ENCODE results near the gene TMEM150C. TPM values are rescaled to one million over a fixed set of nuclear protein-coding genes. Genes with fewer than 3 reads are reported as not detected.

Gene TMEM150C
- total and polyA plus RNA-seq, 2 of the 8 experiments (the other 6 are each of a cell fraction or from before 2014, with no cell fraction given), result 1.5 to 1.7 TPM

- no peaks in the 10 kb centered on the region for H3K27me3 ChIP-seq (replicated peaks in 1 of 4; ENCODE audit: control insufficient read depth in 3 of 4, extremely low read depth in 1 of 4, insufficient read depth in 3 of 4, low read length in 3 of 4)
- H3K23ac ChIP-seq (ENCODE audit: insufficient read length), result no peak overlapping the region
- H4K20me1 ChIP-seq (replicated peaks in 1 of 2; ENCODE audit: control insufficient read depth in 1 of 2, insufficient read depth in 2 of 2, low read length in 2 of 2), result no peaks in the 10 kb centered on the region
- DNase-seq (ENCODE audit: low read depth in 1 of 2, low spot score in 2 of 2), result no peak
- TF ChIP-seq TBP (IDR thresholded peaks at IDR 0.05; ENCODE audit: low read depth, low read length), result no peak
- TF ChIP-seq MAX (IDR thresholded peaks at IDR 0.05), result no peak
- TF ChIP-seq RXRA (IDR thresholded peaks at IDR 0.05; ENCODE audit: insufficient read depth, low read depth, low read length), result no peak
- TF ChIP-seq CHD2 (IDR thresholded peaks at IDR 0.05; ENCODE audit: low read length), result no peak
- H3K23me2 ChIP-seq (ENCODE audit: low read depth, low read length), result no peaks in the 10 kb centered on the region
- no peak overlapping the region for H3K4me2 ChIP-seq (ENCODE audit: insufficient read depth in 1 of 2, low read depth in 2 of 2, low read length in 2 of 2)
- H3K79me1 ChIP-seq (ENCODE audit: low read depth, low read length), result no peaks in the 10 kb centered on the region
- no peak overlapping the region for H3K14ac ChIP-seq (ENCODE audit: insufficient read length)
- no peak overlapping the region for H2BK12ac ChIP-seq (ENCODE audit: low read depth, low read length)
- H3K9ac ChIP-seq (replicated peaks in 1 of 4; ENCODE audit: extremely low read depth in 1 of 4, low read depth in 3 of 4, low read length in 3 of 4), result no peak overlapping the region
- POLR2A ChIA-PET (ENCODE audit: partially characterized antibody), result no interaction called here
- no peak overlapping the region for H3K27ac ChIP-seq (ENCODE audit: low read depth, low read length)
- no peak overlapping the region for H4K8ac ChIP-seq (ENCODE audit: extremely low read depth, insufficient read depth, low read length)
- no peak overlapping the region for H2BK20ac ChIP-seq (ENCODE audit: low read length)
- no peaks in the 10 kb centered on the region for H3K79me2 ChIP-seq (ENCODE audit: control insufficient read depth in 1 of 2, insufficient read depth in 2 of 2, low read length in 2 of 2)
- H2AFZ ChIP-seq (ENCODE audit: low read length), result no peak overlapping the region
- WGBS, 2 experiments (ENCODE audit: extremely low coverage in 1 of 2, insufficient coverage in 1 of 2, insufficient read length in 1 of 2, insufficient replicate concordance in 2 of 2, low coverage in 1 of 2, low lambda C conversion rate in 2 of 2, missing lambda C conversion rate in 1 of 2), result 89% methylated on average over 2 of the region's 3 CpGs; no CpG with 5 or more reads in 1 of the 2 experiments
- H2BK15ac ChIP-seq (ENCODE audit: low read length), result no peak overlapping the region
- no peak overlapping the region for H3K4me3 ChIP-seq (ENCODE audit: extremely low read depth in 1 of 4, insufficient read depth in 2 of 4, low read depth in 3 of 4, low read length in 4 of 4)
- no peak for FAIRE-seq
- H3K4me1 ChIP-seq (replicated peaks in 1 of 4; ENCODE audit: control insufficient read depth in 3 of 4, insufficient read depth in 4 of 4, low read length in 3 of 4), result peaks cover 0 to 9% (median 3%) of the 10 kb centered on the region in 4 experiments; a peak in 3 of 7 replicates
- CTCF ChIA-PET (ENCODE audit: partially characterized antibody), result no interaction called here
- no peak overlapping the region for H3K56ac ChIP-seq (replicated peaks; ENCODE audit: insufficient read length, low read depth, low read length)
- no peak overlapping the region for H2BK5ac ChIP-seq (ENCODE audit: low read depth, low read length)
- no peak overlapping the region for H3K18ac ChIP-seq (ENCODE audit: extremely low read depth, low read length)
- no peak overlapping the region for H4K91ac ChIP-seq (replicated peaks; ENCODE audit: insufficient read length, low read length)
- no peak overlapping the region for H2AK5ac ChIP-seq (ENCODE audit: low read depth, low read length)
- no peak overlapping the region for H2BK120ac ChIP-seq (replicated peaks; ENCODE audit: low read depth, low read length)
- no peak overlapping the region for H4K5ac ChIP-seq (ENCODE audit: insufficient read length, low read depth, low read length)
- H3K4ac ChIP-seq (replicated peaks; ENCODE audit: insufficient read length, low read depth, low read length), result no peak overlapping the region
- no peaks in the 10 kb centered on the region for H3K36me3 ChIP-seq (ENCODE audit: control insufficient read depth in 2 of 4, insufficient read depth in 4 of 4, low read length in 3 of 4)
- no peaks in the 10 kb centered on the region for H3K9me3 ChIP-seq (ENCODE audit: insufficient read depth in 2 of 2, low read depth in 1 of 2, low read length in 1 of 2)
Measured at GRCh38 chr4:82529322-82529721, 32.5 kb downstream of the TMEM150C start.

All from H1 (cell line).